HepG2 (cell line): Measurements from ENCODE around the gene FGF19. TPM values are rescaled to one million over a fixed set of nuclear protein-coding genes. Genes with fewer than 3 reads are reported as not detected.

Experiments used
- ELF3 ChIP-seq: IDR thresholded peaks from 2 replicates; pipeline ENCODE4 v1.6.1; 2016; ENCODE audit warnings: missing genetic modification reagents, missing compliant biosample characterization
- FOSL2 ChIP-seq: sonication (generic); formaldehyde crosslinking; IDR thresholded peaks from 2 replicates; pipeline ENCODE4 v1.4.0; 2020; ENCODE audit warnings: missing genetic modification reagents
- ZBTB7B ChIP-seq: sonication (generic); formaldehyde crosslinking; IDR thresholded peaks from 2 replicates; pipeline ENCODE4 v1.4.0; 2020; ENCODE audit warnings: missing genetic modification reagents
- ZEB1 ChIP-seq: IDR thresholded peaks from 2 replicates; pipeline ENCODE4 v1.6.1; 2012; ENCODE audit warnings: mild to moderate bottlenecking, low read depth, inconsistent platforms; ENCODE audit not compliant: insufficient replicate concordance
- ZNF75D ChIP-seq: sonication (generic); formaldehyde crosslinking; IDR thresholded peaks from 2 replicates; pipeline ENCODE4 v1.8.1; 2023; ENCODE audit warnings: missing genetic modification reagents, mild to moderate bottlenecking, borderline replicate concordance
- polyA plus RNA-seq, 8 experiments: library from polyadenylated mRNA; depleted of rRNA in 3 of 8; stranded (reverse) in 7 of 8; unstranded in 1 of 8; fragments of >200 nt; fragmentation: Illumina TruSeq in 4 of 8; extraction: Trizol in 4 of 8; gene quantifications; 2 replicates each; pipeline versions ENCODE4 v1.2.1 to v1.2.3, GENCODE V29; 2011 to 2016; ENCODE audit warnings: low read depth in 4 of 8, missing spikeins in 1 of 8, mixed read lengths in 1 of 8; ENCODE audit not compliant: insufficient read depth in 1 of 8
- total RNA-seq, 5 experiments: library from RNA; depleted of rRNA; stranded (reverse); fragments of >200 nt; fragmentation: Illumina TruSeq; extraction: Trizol; gene quantifications; 2 replicates each; pipeline ENCODE4 v1.2.3, GENCODE V29; 2016; ENCODE audit warnings: low read depth in 1 of 5
- TF ChIP-seq, protein P1 (sequence below): sonication (generic); formaldehyde crosslinking; conservative IDR thresholded peaks from 2 replicates; pipeline ENCODE4 v1.4.0; 2020; ENCODE audit warnings: mild to moderate bottlenecking, missing genetic modification reagents, moderate library complexity
- TF ChIP-seq, protein P2 (sequence below), 2 experiments: fragments of 450-650 bp in 1 of 2; sonication (generic) in 1 of 2; formaldehyde crosslinking in 1 of 2; IDR thresholded peaks; 2 replicates each; pipeline versions ENCODE4 v1.6.1 to v1.8.0; 2016 to 2022; ENCODE audit warnings: antibody characterized with exemption in 1 of 2, mild to moderate bottlenecking in 1 of 2, missing genetic modification reagents in 1 of 2
- TF ChIP-seq, protein P3 (sequence below): sonication (generic); formaldehyde crosslinking; IDR thresholded peaks from 2 replicates; pipeline ENCODE4 v1.5.1; 2020; ENCODE audit warnings: mild to moderate bottlenecking, moderate library complexity, missing genetic modification reagents
- TF ChIP-seq, protein P4 (sequence below): sonication (generic); formaldehyde crosslinking; IDR thresholded peaks from 2 replicates; pipeline ENCODE4 v1.5.1; 2020; ENCODE audit warnings: mild to moderate bottlenecking, missing genetic modification reagents, moderate library complexity

The FGF19 gene
- total and polyA plus RNA-seq, 2 of the 13 experiments (the other 11 are each of a cell fraction or from before 2014, with no cell fraction given) = 0.07 TPM; not detected in 1

DNA sequence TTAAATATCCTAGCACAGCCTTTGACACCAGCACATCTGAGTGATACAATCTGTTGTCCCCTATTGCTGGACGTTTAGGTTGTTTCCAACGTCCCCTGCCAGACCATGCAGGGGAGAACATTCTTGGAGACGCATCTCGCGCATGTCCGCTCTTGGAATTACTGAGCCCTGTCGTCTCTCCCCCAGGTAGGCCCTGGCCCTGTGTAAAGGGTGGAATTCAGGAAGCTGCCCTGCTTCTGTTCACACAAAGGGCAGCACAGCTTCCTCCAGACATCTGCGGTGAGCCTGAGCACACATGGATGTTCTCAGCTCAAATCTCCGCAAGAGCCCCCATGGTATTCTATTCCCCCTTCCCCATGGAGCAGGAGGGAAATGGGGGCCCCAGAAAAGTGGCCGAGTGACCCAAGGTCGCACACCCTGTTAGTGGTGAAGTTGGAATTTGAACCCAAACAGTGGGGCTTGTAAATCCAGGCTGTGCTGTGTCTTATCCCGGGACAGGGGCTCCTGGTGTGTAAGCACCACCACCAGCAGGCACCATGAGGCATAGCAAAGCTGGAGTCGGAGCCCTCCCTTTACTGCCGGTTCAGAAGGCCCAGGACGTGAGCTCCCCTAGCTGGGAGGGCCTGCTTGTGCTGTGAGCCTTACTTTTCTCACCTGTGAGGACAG, 5.0 kb upstream of the FGF19 start (continued):
- TF ChIP-seq, protein P1, sequence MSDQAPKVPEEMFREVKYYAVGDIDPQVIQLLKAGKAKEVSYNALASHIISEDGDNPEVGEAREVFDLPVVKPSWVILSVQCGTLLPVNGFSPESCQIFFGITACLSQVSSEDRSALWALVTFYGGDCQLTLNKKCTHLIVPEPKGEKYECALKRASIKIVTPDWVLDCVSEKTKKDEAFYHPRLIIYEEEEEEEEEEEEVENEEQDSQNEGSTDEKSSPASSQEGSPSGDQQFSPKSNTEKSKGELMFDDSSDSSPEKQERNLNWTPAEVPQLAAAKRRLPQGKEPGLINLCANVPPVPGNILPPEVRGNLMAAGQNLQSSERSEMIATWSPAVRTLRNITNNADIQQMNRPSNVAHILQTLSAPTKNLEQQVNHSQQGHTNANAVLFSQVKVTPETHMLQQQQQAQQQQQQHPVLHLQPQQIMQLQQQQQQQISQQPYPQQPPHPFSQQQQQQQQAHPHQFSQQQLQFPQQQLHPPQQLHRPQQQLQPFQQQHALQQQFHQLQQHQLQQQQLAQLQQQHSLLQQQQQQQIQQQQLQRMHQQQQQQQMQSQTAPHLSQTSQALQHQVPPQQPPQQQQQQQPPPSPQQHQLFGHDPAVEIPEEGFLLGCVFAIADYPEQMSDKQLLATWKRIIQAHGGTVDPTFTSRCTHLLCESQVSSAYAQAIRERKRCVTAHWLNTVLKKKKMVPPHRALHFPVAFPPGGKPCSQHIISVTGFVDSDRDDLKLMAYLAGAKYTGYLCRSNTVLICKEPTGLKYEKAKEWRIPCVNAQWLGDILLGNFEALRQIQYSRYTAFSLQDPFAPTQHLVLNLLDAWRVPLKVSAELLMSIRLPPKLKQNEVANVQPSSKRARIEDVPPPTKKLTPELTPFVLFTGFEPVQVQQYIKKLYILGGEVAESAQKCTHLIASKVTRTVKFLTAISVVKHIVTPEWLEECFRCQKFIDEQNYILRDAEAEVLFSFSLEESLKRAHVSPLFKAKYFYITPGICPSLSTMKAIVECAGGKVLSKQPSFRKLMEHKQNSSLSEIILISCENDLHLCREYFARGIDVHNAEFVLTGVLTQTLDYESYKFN (CRISPR knock-in tag) = peak; percentile 84
- TF ChIP-seq, protein P2, sequence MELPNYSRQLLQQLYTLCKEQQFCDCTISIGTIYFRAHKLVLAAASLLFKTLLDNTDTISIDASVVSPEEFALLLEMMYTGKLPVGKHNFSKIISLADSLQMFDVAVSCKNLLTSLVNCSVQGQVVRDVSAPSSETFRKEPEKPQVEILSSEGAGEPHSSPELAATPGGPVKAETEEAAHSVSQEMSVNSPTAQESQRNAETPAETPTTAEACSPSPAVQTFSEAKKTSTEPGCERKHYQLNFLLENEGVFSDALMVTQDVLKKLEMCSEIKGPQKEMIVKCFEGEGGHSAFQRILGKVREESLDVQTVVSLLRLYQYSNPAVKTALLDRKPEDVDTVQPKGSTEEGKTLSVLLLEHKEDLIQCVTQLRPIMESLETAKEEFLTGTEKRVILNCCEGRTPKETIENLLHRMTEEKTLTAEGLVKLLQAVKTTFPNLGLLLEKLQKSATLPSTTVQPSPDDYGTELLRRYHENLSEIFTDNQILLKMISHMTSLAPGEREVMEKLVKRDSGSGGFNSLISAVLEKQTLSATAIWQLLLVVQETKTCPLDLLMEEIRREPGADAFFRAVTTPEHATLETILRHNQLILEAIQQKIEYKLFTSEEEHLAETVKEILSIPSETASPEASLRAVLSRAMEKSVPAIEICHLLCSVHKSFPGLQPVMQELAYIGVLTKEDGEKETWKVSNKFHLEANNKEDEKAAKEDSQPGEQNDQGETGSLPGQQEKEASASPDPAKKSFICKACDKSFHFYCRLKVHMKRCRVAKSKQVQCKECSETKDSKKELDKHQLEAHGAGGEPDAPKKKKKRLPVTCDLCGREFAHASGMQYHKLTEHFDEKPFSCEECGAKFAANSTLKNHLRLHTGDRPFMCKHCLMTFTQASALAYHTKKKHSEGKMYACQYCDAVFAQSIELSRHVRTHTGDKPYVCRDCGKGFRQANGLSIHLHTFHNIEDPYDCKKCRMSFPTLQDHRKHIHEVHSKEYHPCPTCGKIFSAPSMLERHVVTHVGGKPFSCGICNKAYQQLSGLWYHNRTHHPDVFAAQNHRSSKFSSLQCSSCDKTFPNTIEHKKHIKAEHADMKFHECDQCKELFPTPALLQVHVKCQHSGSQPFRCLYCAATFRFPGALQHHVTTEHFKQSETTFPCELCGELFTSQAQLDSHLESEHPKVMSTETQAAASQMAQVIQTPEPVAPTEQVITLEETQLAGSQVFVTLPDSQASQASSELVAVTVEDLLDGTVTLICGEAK (IDR thresholded peaks at IDR 0.05) = no peak
- TF ChIP-seq, protein P2 (CRISPR knock-in tag; IDR thresholded peaks at IDR 0.05) = no peak
- TF ChIP-seq, protein P3, sequence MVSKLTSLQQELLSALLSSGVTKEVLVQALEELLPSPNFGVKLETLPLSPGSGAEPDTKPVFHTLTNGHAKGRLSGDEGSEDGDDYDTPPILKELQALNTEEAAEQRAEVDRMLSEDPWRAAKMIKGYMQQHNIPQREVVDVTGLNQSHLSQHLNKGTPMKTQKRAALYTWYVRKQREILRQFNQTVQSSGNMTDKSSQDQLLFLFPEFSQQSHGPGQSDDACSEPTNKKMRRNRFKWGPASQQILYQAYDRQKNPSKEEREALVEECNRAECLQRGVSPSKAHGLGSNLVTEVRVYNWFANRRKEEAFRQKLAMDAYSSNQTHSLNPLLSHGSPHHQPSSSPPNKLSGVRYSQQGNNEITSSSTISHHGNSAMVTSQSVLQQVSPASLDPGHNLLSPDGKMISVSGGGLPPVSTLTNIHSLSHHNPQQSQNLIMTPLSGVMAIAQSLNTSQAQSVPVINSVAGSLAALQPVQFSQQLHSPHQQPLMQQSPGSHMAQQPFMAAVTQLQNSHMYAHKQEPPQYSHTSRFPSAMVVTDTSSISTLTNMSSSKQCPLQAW = 0 out of 2 replicates have a peak, but pooled peaks have one; percentile 36
- TF ChIP-seq, protein P4, sequence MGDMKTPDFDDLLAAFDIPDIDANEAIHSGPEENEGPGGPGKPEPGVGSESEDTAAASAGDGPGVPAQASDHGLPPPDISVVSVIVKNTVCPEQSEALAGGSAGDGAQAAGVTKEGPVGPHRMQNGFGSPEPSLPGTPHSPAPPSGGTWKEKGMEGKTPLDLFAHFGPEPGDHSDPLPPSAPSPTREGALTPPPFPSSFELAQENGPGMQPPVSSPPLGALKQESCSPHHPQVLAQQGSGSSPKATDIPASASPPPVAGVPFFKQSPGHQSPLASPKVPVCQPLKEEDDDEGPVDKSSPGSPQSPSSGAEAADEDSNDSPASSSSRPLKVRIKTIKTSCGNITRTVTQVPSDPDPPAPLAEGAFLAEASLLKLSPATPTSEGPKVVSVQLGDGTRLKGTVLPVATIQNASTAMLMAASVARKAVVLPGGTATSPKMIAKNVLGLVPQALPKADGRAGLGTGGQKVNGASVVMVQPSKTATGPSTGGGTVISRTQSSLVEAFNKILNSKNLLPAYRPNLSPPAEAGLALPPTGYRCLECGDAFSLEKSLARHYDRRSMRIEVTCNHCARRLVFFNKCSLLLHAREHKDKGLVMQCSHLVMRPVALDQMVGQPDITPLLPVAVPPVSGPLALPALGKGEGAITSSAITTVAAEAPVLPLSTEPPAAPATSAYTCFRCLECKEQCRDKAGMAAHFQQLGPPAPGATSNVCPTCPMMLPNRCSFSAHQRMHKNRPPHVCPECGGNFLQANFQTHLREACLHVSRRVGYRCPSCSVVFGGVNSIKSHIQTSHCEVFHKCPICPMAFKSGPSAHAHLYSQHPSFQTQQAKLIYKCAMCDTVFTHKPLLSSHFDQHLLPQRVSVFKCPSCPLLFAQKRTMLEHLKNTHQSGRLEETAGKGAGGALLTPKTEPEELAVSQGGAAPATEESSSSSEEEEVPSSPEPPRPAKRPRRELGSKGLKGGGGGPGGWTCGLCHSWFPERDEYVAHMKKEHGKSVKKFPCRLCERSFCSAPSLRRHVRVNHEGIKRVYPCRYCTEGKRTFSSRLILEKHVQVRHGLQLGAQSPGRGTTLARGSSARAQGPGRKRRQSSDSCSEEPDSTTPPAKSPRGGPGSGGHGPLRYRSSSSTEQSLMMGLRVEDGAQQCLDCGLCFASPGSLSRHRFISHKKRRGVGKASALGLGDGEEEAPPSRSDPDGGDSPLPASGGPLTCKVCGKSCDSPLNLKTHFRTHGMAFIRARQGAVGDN (CRISPR knock-in tag) = peak; percentile 68
- TF ChIP-seq ZBTB7B (CRISPR knock-in tag) (peak; percentile 68; the same call in 1 of the 2 replicates), ZEB1 (peak; percentile 56), ZNF75D (CRISPR knock-in tag) (no peak), FOSL2 (CRISPR knock-in tag) (peak; percentile 42), ELF3 (0 out of 2 replicates have a peak, but pooled peaks have one; percentile 13)
